Cardiac muscle cell (in vitro differentiated cells and primary cell): ENCODE results near the gene PLA2G2A. TPM values are rescaled to one million over a fixed set of nuclear protein-coding genes. Genes with fewer than 3 reads are reported as not detected.
"Not testable (repeated sequence)": the region's sequence is repeated elsewhere in the genome, so short reads cannot be mapped to it uniquely, and the experiment has no call there.

Experiments used
- DNase-seq, 2 donors: peaks; one replicate each; pipeline versions ENCODE4 v3.0.0 to v3.0.0-alpha.2; 2010 to 2017; ENCODE audit warnings: low read depth in 1 of 2, low spot score in 1 of 2
- H3K27ac ChIP-seq: fragments of 200-600 bp; sonication (generic); 2 replicates; pipeline ENCODE4 v1.5.1; 2016
- H3K27me3 ChIP-seq: fragments of 200-600 bp; sonication (generic); 2 replicates; pipeline ENCODE4 v1.6.0; 2016; ENCODE audit warnings: control low read depth
- H3K36me3 ChIP-seq: fragments of 200-600 bp; sonication (generic); 2 replicates; pipeline ENCODE4 v1.5.1; 2016; ENCODE audit warnings: control low read depth
- H3K4me1 ChIP-seq: fragments of 200-600 bp; sonication (generic); 2 replicates; pipeline ENCODE4 v1.8.1; 2017; ENCODE audit warnings: low read depth, mild to moderate bottlenecking, mixed run types
- H3K4me3 ChIP-seq: fragments of 200-600 bp; sonication (generic); 2 replicates; pipeline ENCODE4 v1.5.1; 2016; ENCODE audit warnings: mild to moderate bottlenecking
- H3K9me3 ChIP-seq: fragments of 200-600 bp; sonication (generic); 2 replicates; pipeline ENCODE4 v1.5.1; 2017; ENCODE audit warnings: low read depth, mild to moderate bottlenecking, control low read depth
- CTCF ChIP-seq: IDR thresholded peaks from 2 replicates; pipeline ENCODE4 v1.5.1; 2012; ENCODE audit warnings: low read depth, mild to moderate bottlenecking, low read length
- polyA plus RNA-seq: library from polyadenylated mRNA; unstranded; fragments of >200 nt; fragmentation: Nextera tagmentation; extraction: Ambion mirVana; gene quantifications from 2 replicates; pipeline ENCODE4 v1.2.1, GENCODE V29; 2016
- total RNA-seq: library from RNA; depleted of rRNA; stranded (reverse); fragments of >200 nt; gene quantifications from 2 replicates; pipeline ENCODE4 v1.2.3, GENCODE V29; 2016

Gene PLA2G2A
- total and polyA plus RNA-seq, 2 experiments from 2014 or later = 1.5 TPM; not detected in 1

DNA sequence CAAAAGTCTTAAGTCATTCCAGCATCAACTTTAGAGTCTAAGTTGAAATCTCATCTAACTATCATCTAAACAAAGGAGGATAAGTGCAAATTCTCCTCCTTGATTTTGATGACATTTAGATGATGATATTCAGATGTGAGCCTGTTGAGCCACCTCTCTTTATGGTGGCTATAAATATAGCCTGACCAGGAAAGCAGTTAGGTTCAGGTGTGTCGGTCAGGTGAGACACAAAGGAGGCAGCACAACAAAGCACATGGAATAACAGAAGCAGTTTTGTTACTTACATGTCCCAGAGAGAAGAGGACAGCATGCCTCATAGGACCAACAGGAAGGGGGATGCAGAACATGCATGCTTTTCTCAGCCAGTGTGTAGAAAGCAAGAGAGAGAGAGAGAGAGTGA, 30.6 kb upstream of the PLA2G2A start:
- no peak for TF ChIP-seq CTCF
- H3K36me3 ChIP-seq = no peaks in the 10 kb centered on the region
- no peak overlapping the region for H3K27ac ChIP-seq

DNA sequence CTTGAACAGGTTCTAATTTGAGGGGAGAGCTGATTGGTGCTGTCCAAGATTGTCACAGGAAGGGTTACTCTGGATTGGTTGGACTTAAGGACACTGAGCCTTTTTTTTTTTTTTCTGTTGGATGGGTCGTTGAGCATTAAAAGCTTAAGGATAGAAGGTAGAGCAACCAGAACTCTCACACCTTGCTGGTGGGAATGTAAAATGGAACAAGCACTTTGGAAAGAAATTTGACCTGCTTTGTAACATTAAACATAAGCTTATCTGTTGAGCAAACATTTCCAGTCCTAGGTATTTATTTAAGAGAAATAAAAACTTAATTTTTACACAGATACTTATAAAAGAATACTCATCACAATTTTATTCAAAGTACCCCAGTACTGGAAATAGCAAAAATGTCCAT, 29.8 kb upstream of the PLA2G2A start:
- no peaks in the 10 kb centered on the region for H3K36me3 ChIP-seq
- no peak for DNase-seq
- no peak for TF ChIP-seq CTCF
- no peak overlapping the region for H3K4me3 ChIP-seq
- H3K4me1 ChIP-seq = no peaks in the 10 kb centered on the region
- H3K27ac ChIP-seq = no peak overlapping the region
- no peaks in the 10 kb centered on the region for H3K27me3 ChIP-seq
- no peaks in the 10 kb centered on the region for H3K9me3 ChIP-seq

More for the DNA sequence above, 30.6 kb upstream of the PLA2G2A start:
- no peaks in the 10 kb centered on the region for H3K4me1 ChIP-seq
- no peaks in the 10 kb centered on the region for H3K27me3 ChIP-seq
- H3K4me3 ChIP-seq = no peak overlapping the region
- H3K9me3 ChIP-seq = no peaks in the 10 kb centered on the region
- DNase-seq = no peak

DNA sequence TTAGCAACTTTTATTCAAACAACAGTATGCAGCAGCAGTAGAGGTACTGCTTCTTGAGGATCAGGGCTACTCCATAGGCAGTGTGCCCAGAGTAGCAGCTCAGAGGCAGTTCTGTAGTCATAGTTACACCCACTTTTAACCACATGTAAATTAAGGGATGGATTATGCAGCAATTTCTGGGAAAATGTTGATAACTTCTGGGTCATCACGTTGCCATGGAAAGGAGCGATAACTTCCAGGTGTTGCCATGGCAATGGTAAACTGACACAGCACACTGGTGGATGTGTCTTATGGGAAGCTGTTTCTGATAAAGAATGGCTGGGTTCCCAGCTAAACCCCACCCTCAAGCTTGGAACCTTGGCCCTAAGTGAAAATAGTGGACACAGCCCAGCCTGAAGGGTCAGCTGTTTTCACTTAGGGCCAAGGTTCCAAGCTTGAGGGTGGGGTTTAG, 29.0 kb upstream of the PLA2G2A start:
- H3K9me3 ChIP-seq = no peaks in the 10 kb centered on the region
- H3K27ac ChIP-seq = no peak overlapping the region
- H3K27me3 ChIP-seq = no peaks in the 10 kb centered on the region
- no peaks in the 10 kb centered on the region for H3K4me1 ChIP-seq
- no peaks in the 10 kb centered on the region for H3K36me3 ChIP-seq
- peak in 1 of 2 donors; percentile 99 for DNase-seq
- TF ChIP-seq CTCF = no peak
- H3K4me3 ChIP-seq = no peak overlapping the region

DNA sequence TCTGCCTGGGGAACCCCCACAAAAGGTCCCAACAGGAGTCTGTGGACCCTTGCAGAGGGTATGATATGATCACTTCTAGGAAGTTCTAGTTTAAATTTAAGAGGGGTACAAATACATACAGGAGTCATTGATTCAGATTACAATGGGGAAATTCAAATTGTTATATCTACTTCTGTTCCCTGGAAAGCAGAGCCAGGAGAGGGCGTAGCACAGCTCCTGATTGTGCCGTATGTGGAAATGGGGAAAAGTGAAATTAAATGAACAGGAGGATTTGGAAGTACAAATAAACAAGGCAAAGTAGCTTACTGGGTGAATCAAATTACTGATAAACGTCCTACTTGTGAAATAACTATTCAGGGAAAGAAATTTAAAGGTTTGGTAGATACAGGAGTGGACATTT, 19.4 kb upstream of the PLA2G2A start:
- H3K27ac ChIP-seq, H3K36me3 ChIP-seq, H3K4me3 ChIP-seq, H3K4me1 ChIP-seq, H3K27me3 ChIP-seq, H3K9me3 ChIP-seq: not testable (repeated sequence)
- peak; percentile 49 for TF ChIP-seq CTCF
- DNase-seq = peak in 1 of 2 donors; percentile 47

- TF ChIP-seq CTCF = no peak
- Histone ChIP-seq H3K27me3 (peaks cover 3% of the 10 kb centered on the region), H3K36me3 (no peaks in the 10 kb centered on the region), H3K4me3 (no peak overlapping the region), H3K27ac (no peak overlapping the region), H3K4me1 (no peaks in the 10 kb centered on the region), H3K9me3 (no peaks in the 10 kb centered on the region)
- no peak for DNase-seq
Observed at GRCh38 chr1:19990689-19991088, 11.3 kb upstream of the PLA2G2A start.

GRCh38 chr1:19990182-19990582, 10.8 kb upstream of the PLA2G2A start:
- not testable (repeated sequence) for H3K9me3 ChIP-seq, H3K36me3 ChIP-seq, H3K27ac ChIP-seq, H3K4me3 ChIP-seq, H3K27me3 ChIP-seq, H3K4me1 ChIP-seq, DNase-seq
